HG03095 (cell line): ENCODE data around the gene MILR1.
"Not testable (repeated sequence)": the region's sequence is repeated elsewhere in the genome, so short reads cannot be mapped to it uniquely, and the experiment has no call there.

ENCODE experiments used
- ATAC-seq: cut with Tn5 transposase; IDR thresholded peaks from one replicate; pipeline ENCODE4 v1.9.1; 2021; ENCODE audit warnings: moderate library complexity; ENCODE audit not compliant: unreplicated experiment

The MILR1 gene

GRCh38 chr17:64426596-64426995 lies 22.3 kb upstream of the MILR1 start:
- ATAC-seq = no peak

GRCh38 chr17:64428406-64428805 lies 20.5 kb upstream of the MILR1 start:
- ATAC-seq = no peak

GRCh38 chr17:64430036-64430435 lies 18.9 kb upstream of the MILR1 start:
- ATAC-seq = not testable (repeated sequence)

- no peak for ATAC-seq
Observed at GRCh38 chr17:64431534-64431933, 17.4 kb upstream of the MILR1 start.

- ATAC-seq = no peak
Observed at GRCh38 chr17:64437944-64438525, 10.9 kb upstream of the MILR1 start.

- not testable (repeated sequence) for ATAC-seq
Observed at GRCh38 chr17:64439521-64439920, 9.4 kb upstream of the MILR1 start.

- ATAC-seq = no peak
Observed at GRCh38 chr17:64439956-64440355, 9.0 kb upstream of the MILR1 start.

- no peak for ATAC-seq
Observed at GRCh38 chr17:64441772-64442540, 7.0 kb upstream of the MILR1 start.

- ATAC-seq = no peak
Observed at GRCh38 chr17:64442541-64442971, 6.4 kb upstream of the MILR1 start.

GRCh38 chr17:64443086-64443760 lies 5.7 kb upstream of the MILR1 start:
- ATAC-seq = no peak

GRCh38 chr17:64447526-64447925 lies 1.4 kb upstream of the MILR1 start:
- ATAC-seq = no peak

GRCh38 chr17:64449545-64449944 lies 630 bp downstream of the MILR1 start:
- ATAC-seq = no peak

- ATAC-seq = no peak
Observed at GRCh38 chr17:64455993-64456885, 7.3 kb downstream of the MILR1 start.

- no peak for ATAC-seq
Observed at GRCh38 chr17:64457156-64457555, 8.2 kb downstream of the MILR1 start.

- no peak for ATAC-seq
Observed at GRCh38 chr17:64458756-64459155, 9.8 kb downstream of the MILR1 start.

GRCh38 chr17:64459284-64459747 lies 10.4 kb downstream of the MILR1 start:
- no peak for ATAC-seq

GRCh38 chr17:64459818-64460217 lies 10.9 kb downstream of the MILR1 start:
- not testable (repeated sequence) for ATAC-seq

GRCh38 chr17:64460955-64461354 lies 12.0 kb downstream of the MILR1 start:
- no peak for ATAC-seq

GRCh38 chr17:64461788-64462187 lies 12.9 kb downstream of the MILR1 start:
- no peak for ATAC-seq

- ATAC-seq = no peak
Observed at GRCh38 chr17:64466019-64466735, 17.3 kb downstream of the MILR1 start.
